ENCODE results near the gene CSF2RB.

DNA sequence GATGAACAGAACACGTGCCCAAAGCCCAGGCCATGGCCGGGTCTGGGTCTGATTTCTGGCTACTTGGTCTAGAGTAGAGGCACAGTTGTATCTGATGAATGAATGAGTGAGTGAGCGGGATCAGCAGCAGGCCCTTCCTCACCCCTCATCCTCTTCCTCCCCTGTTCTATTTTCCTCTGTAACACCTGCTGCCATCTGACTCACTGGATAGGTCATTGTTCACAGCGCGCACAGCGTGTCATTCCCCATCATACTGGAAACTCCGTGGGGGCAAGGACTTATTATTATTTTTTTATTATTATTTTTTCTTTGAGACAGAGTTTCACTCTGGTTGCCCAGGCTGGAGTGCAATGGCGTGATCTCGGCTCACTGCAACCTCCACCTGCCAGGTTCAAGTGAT is 38.7 kb upstream of the CSF2RB start:
- TF ChIP-seq, protein P1, sequence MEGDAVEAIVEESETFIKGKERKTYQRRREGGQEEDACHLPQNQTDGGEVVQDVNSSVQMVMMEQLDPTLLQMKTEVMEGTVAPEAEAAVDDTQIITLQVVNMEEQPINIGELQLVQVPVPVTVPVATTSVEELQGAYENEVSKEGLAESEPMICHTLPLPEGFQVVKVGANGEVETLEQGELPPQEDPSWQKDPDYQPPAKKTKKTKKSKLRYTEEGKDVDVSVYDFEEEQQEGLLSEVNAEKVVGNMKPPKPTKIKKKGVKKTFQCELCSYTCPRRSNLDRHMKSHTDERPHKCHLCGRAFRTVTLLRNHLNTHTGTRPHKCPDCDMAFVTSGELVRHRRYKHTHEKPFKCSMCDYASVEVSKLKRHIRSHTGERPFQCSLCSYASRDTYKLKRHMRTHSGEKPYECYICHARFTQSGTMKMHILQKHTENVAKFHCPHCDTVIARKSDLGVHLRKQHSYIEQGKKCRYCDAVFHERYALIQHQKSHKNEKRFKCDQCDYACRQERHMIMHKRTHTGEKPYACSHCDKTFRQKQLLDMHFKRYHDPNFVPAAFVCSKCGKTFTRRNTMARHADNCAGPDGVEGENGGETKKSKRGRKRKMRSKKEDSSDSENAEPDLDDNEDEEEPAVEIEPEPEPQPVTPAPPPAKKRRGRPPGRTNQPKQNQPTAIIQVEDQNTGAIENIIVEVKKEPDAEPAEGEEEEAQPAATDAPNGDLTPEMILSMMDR (conservative IDR thresholded peaks at IDR 0.05) = no peak
- no peak for TF ChIP-seq ZFX (IDR thresholded peaks at IDR 0.05)
